ENCODE data around the gene INHBC. TPM values are rescaled to one million over a fixed set of nuclear protein-coding genes. Genes with fewer than 3 reads are reported as not detected.
"Not testable (repeated sequence)": the region's sequence is repeated elsewhere in the genome, so short reads cannot be mapped to it uniquely, and the experiment has no call there.

Gene INHBC
- total RNA-seq, 2 donors from 2014 or later, result not detected

GRCh38 chr12:57415088-57415487 is 19.5 kb upstream of the INHBC start:
- Mint-ChIP-seq H3K4me1 (peaks cover 18% of the 10 kb centered on the region), H3K9me3 (no peaks in the 10 kb centered on the region), H3K27me3 (no peaks in the 10 kb centered on the region), H3K4me3 (no peak overlapping the region), H3K27ac (no peak overlapping the region), H3K36me3 (ENCODE audit: low read depth) (peaks cover 17% of the 10 kb centered on the region)
- no peak for ATAC-seq (replicated peaks)

- Mint-ChIP-seq H3K36me3 (ENCODE audit: low read depth) (peaks cover 20% of the 10 kb centered on the region), H3K27me3 (no peaks in the 10 kb centered on the region), H3K27ac (no peak overlapping the region), H3K4me1 (peaks cover 21% of the 10 kb centered on the region), H3K9me3 (no peaks in the 10 kb centered on the region), H3K4me3 (no peak overlapping the region)
- ATAC-seq (replicated peaks), result no peak
These were observed 18.3 kb upstream of the INHBC start for GRCh38 chr12:57416039-57416996.

- peak overlapping the region; percentile 2 for H3K27ac Mint-ChIP-seq
- H3K36me3 Mint-ChIP-seq (ENCODE audit: low read depth), result peaks cover 36% of the 10 kb centered on the region
These were observed 16.3 kb upstream of the INHBC start for GRCh38 chr12:57418255-57418654.

GRCh38 chr12:57419495-57419894 is 15.1 kb upstream of the INHBC start:
- peaks cover 21% of the 10 kb centered on the region for H3K4me1 Mint-ChIP-seq
- H3K36me3 Mint-ChIP-seq (ENCODE audit: low read depth), result peaks cover 42% of the 10 kb centered on the region

More at GRCh38 chr12:57418255-57418654, 16.3 kb upstream of the INHBC start:
- Mint-ChIP-seq H3K27me3 (no peaks in the 10 kb centered on the region), H3K4me1 (peaks cover 21% of the 10 kb centered on the region), H3K4me3 (no peak overlapping the region), H3K9me3 (no peaks in the 10 kb centered on the region)
- ATAC-seq (replicated peaks), result no peak

GRCh38 chr12:57420482-57420881 is 14.1 kb upstream of the INHBC start:
- Mint-ChIP-seq H3K36me3 (ENCODE audit: low read depth) (peaks cover 45% of the 10 kb centered on the region), H3K9me3 (no peaks in the 10 kb centered on the region), H3K4me1 (peaks cover 21% of the 10 kb centered on the region), H3K27ac (no peak overlapping the region), H3K4me3 (no peak overlapping the region), H3K27me3 (no peaks in the 10 kb centered on the region)
- ATAC-seq (replicated peaks), result no peak

More at GRCh38 chr12:57419495-57419894, 15.1 kb upstream of the INHBC start:
- ATAC-seq (replicated peaks), result no peak
- H3K9me3 Mint-ChIP-seq, result no peaks in the 10 kb centered on the region
- no peak overlapping the region for H3K4me3 Mint-ChIP-seq
- no peak overlapping the region for H3K27ac Mint-ChIP-seq
- no peaks in the 10 kb centered on the region for H3K27me3 Mint-ChIP-seq

GRCh38 chr12:57426948-57427347 is 7.6 kb upstream of the INHBC start:
- H3K36me3 Mint-ChIP-seq (ENCODE audit: low read depth), result peaks cover 38% of the 10 kb centered on the region
- peaks cover 23% of the 10 kb centered on the region for H3K4me1 Mint-ChIP-seq
- H3K4me3 Mint-ChIP-seq; H3K27ac Mint-ChIP-seq; H3K9me3 Mint-ChIP-seq; ATAC-seq (replicated peaks); H3K27me3 Mint-ChIP-seq: not testable (repeated sequence)

GRCh38 chr12:57428965-57429364 is 5.6 kb upstream of the INHBC start:
- H3K9me3 Mint-ChIP-seq, result no peaks in the 10 kb centered on the region
- no peaks in the 10 kb centered on the region for H3K27me3 Mint-ChIP-seq
- peak overlapping the region; percentile 98 for H3K4me3 Mint-ChIP-seq
- H3K4me1 Mint-ChIP-seq, result peaks cover 23% of the 10 kb centered on the region
- peaks cover 24% of the 10 kb centered on the region for H3K36me3 Mint-ChIP-seq (ENCODE audit: low read depth)
- ATAC-seq (replicated peaks), result no peak
- peak overlapping the region; percentile 98 for H3K27ac Mint-ChIP-seq

GRCh38 chr12:57429473-57430111 is 5.0 kb upstream of the INHBC start:
- peaks cover 23% of the 10 kb centered on the region for H3K4me1 Mint-ChIP-seq
- no peak for ATAC-seq (replicated peaks)
- no peaks in the 10 kb centered on the region for H3K9me3 Mint-ChIP-seq
- H3K27me3 Mint-ChIP-seq, result no peaks in the 10 kb centered on the region
- peak overlapping the region; percentile 98 for H3K4me3 Mint-ChIP-seq
- peak overlapping the region; percentile 98 for H3K27ac Mint-ChIP-seq
- peaks cover 18% of the 10 kb centered on the region for H3K36me3 Mint-ChIP-seq (ENCODE audit: low read depth)

GRCh38 chr12:57430112-57430930 is 4.3 kb upstream of the INHBC start:
- ATAC-seq (replicated peaks), result peak; percentile 65
- peaks cover 17% of the 10 kb centered on the region for H3K36me3 Mint-ChIP-seq (ENCODE audit: low read depth)
- H3K4me3 Mint-ChIP-seq, result peak overlapping the region; percentile 98
- H3K9me3 Mint-ChIP-seq, result no peaks in the 10 kb centered on the region
- H3K27ac Mint-ChIP-seq, result peak overlapping the region; percentile 98
- H3K27me3 Mint-ChIP-seq, result no peaks in the 10 kb centered on the region
- peaks cover 23% of the 10 kb centered on the region for H3K4me1 Mint-ChIP-seq

GRCh38 chr12:57430931-57431566 is 3.5 kb upstream of the INHBC start, which contains the start of gene R3HDM2:
R3HDM2 (minus strand) TSS chr12:57431043; CDS start chr12:57310428, 120,615 bp downstream.
- no peaks in the 10 kb centered on the region for H3K9me3 Mint-ChIP-seq
- peaks cover 11% of the 10 kb centered on the region for H3K36me3 Mint-ChIP-seq (ENCODE audit: low read depth)
- H3K4me1 Mint-ChIP-seq, result peaks cover 23% of the 10 kb centered on the region
- peak within 1 kb of the TSS; percentile 98 for H3K27ac Mint-ChIP-seq
- H3K4me3 Mint-ChIP-seq, result peak within 1 kb of the TSS; percentile 98
- peak; percentile 97 for ATAC-seq (replicated peaks)
- H3K27me3 Mint-ChIP-seq, result no peaks in the 10 kb centered on the region

GRCh38 chr12:57431654-57432188 is 2.9 kb upstream of the INHBC start:
- H3K9me3 Mint-ChIP-seq, result no peaks in the 10 kb centered on the region
- peak overlapping the region; percentile 98 for H3K4me3 Mint-ChIP-seq
- no peak for ATAC-seq (replicated peaks)
- peaks cover 19% of the 10 kb centered on the region for H3K4me1 Mint-ChIP-seq
- H3K27ac Mint-ChIP-seq, result peak overlapping the region; percentile 98
- H3K36me3 Mint-ChIP-seq (ENCODE audit: low read depth), result peaks cover 7% of the 10 kb centered on the region
- H3K27me3 Mint-ChIP-seq, result no peaks in the 10 kb centered on the region

- Mint-ChIP-seq H3K4me1 (peaks cover 11% of the 10 kb centered on the region), H3K27me3 (no peaks in the 10 kb centered on the region), H3K9me3 (no peaks in the 10 kb centered on the region), H3K36me3 (ENCODE audit: low read depth) (peaks cover 7% of the 10 kb centered on the region), H3K4me3 (no peak overlapping the region), H3K27ac (no peak overlapping the region)
- ATAC-seq (replicated peaks), result no peak
These were observed 1.2 kb upstream of the INHBC start for GRCh38 chr12:57433370-57433769.

- ATAC-seq (replicated peaks), result no peak
- no peaks in the 10 kb centered on the region for H3K27me3 Mint-ChIP-seq
- H3K27ac Mint-ChIP-seq, result peak overlapping the region; percentile 79
- peaks cover 6% of the 10 kb centered on the region for H3K4me1 Mint-ChIP-seq
- H3K36me3 Mint-ChIP-seq (ENCODE audit: low read depth), result peaks cover 7% of the 10 kb centered on the region
- peak overlapping the region; percentile 56 for H3K4me3 Mint-ChIP-seq
- no peaks in the 10 kb centered on the region for H3K9me3 Mint-ChIP-seq
These were observed 709 bp downstream of the INHBC start for GRCh38 chr12:57435293-57435692.
